HepG2 (cell line): ENCODE results near the gene SPECC1L. TPM values are rescaled to one million over a fixed set of nuclear protein-coding genes. Genes with fewer than 3 reads are reported as not detected.

ENCODE experiments used
- AKAP8 ChIP-seq: sonication (generic); formaldehyde crosslinking; IDR thresholded peaks from 2 replicates; pipeline ENCODE4 v1.5.1; 2020; ENCODE audit warnings: mild to moderate bottlenecking, missing genetic modification reagents
- BCLAF1 ChIP-seq: fragments of 450-650 bp; IDR thresholded peaks from 2 replicates; pipeline ENCODE4 v1.6.1; 2017; ENCODE audit warnings: mild to moderate bottlenecking
- BORCS8-MEF2B ChIP-seq: sonication (generic); formaldehyde crosslinking; IDR thresholded peaks from 2 replicates; pipeline ENCODE4 v1.8.0; 2022; ENCODE audit warnings: mild to moderate bottlenecking, missing genetic modification reagents
- FOXO1 ChIP-seq: sonication (generic); formaldehyde crosslinking; IDR thresholded peaks from 2 replicates; pipeline ENCODE4 v1.4.0; 2020; ENCODE audit warnings: missing genetic modification reagents
- GATAD2A ChIP-seq: IDR thresholded peaks from 2 replicates; pipeline ENCODE4 v1.6.1; 2016
- GLI4 ChIP-seq: sonication (generic); formaldehyde crosslinking; IDR thresholded peaks from 2 replicates; pipeline ENCODE4 v1.5.1; 2020; ENCODE audit warnings: missing genetic modification reagents, mild to moderate bottlenecking, moderate library complexity, borderline replicate concordance
- KLF13 ChIP-seq: sonication (generic); formaldehyde crosslinking; IDR thresholded peaks from 2 replicates; pipeline ENCODE4 v1.4.0; 2020; ENCODE audit warnings: mild to moderate bottlenecking, missing genetic modification reagents
- KLF15 ChIP-seq: sonication (generic); formaldehyde crosslinking; IDR thresholded peaks from 2 replicates; pipeline ENCODE4 v1.8.1; 2023; ENCODE audit warnings: borderline replicate concordance, mild to moderate bottlenecking, inconsistent platforms, missing genetic modification reagents, mixed read lengths
- MAX ChIP-seq: IDR thresholded peaks from 2 replicates; pipeline ENCODE4 v1.6.1; 2012; ENCODE audit warnings: inconsistent platforms
- NPAS2 ChIP-seq: sonication (generic); formaldehyde crosslinking; IDR thresholded peaks from 2 replicates; pipeline ENCODE4 v1.8.0; 2022; ENCODE audit warnings: mild to moderate bottlenecking, missing genetic modification reagents, borderline replicate concordance
- PAF1 ChIP-seq: IDR thresholded peaks from 2 replicates; pipeline ENCODE4 v1.6.1; 2016; ENCODE audit warnings: missing genetic modification reagents, missing compliant biosample characterization
- THAP9 ChIP-seq: sonication (generic); formaldehyde crosslinking; IDR thresholded peaks from 2 replicates; pipeline ENCODE4; 2020; ENCODE audit warnings: missing genetic modification reagents, mild to moderate bottlenecking, borderline replicate concordance
- TSC22D2 ChIP-seq: sonication (generic); formaldehyde crosslinking; IDR thresholded peaks from 2 replicates; pipeline ENCODE4 v1.5.1; 2020; ENCODE audit warnings: missing genetic modification reagents, mild to moderate bottlenecking, borderline replicate concordance
- ZBTB21 ChIP-seq: sonication (generic); formaldehyde crosslinking; IDR thresholded peaks from 2 replicates; pipeline ENCODE4 v1.4.0; 2020; ENCODE audit warnings: missing genetic modification reagents
- ZBTB26 ChIP-seq: IDR thresholded peaks from 2 replicates; pipeline ENCODE4 v1.6.1; 2016; ENCODE audit warnings: missing compliant biosample characterization, missing genetic modification reagents, borderline replicate concordance
- ZBTB7B ChIP-seq: sonication (generic); formaldehyde crosslinking; IDR thresholded peaks from 2 replicates; pipeline ENCODE4 v1.4.0; 2020; ENCODE audit warnings: missing genetic modification reagents
- ZNF235 ChIP-seq: sonication (generic); formaldehyde crosslinking; IDR thresholded peaks from 2 replicates; pipeline ENCODE4 v1.8.1; 2023; ENCODE audit warnings: mild to moderate bottlenecking, missing genetic modification reagents, borderline replicate concordance
- ZNF574 ChIP-seq: sonication (generic); formaldehyde crosslinking; IDR thresholded peaks from 2 replicates; pipeline ENCODE4 v1.4.0; 2020; ENCODE audit warnings: missing genetic modification reagents
- ZNF674 ChIP-seq: sonication (generic); formaldehyde crosslinking; IDR thresholded peaks from 2 replicates; pipeline ENCODE4 v1.5.0; 2020; ENCODE audit warnings: low read depth, mild to moderate bottlenecking, missing genetic modification reagents
- polyA plus RNA-seq, 8 experiments: library from polyadenylated mRNA; depleted of rRNA in 3 of 8; stranded (reverse) in 7 of 8; unstranded in 1 of 8; fragments of >200 nt; fragmentation: Illumina TruSeq in 4 of 8; extraction: Trizol in 4 of 8; gene quantifications; 2 replicates each; pipeline versions ENCODE4 v1.2.1 to v1.2.3, GENCODE V29; 2011 to 2016; ENCODE audit warnings: low read depth in 4 of 8, missing spikeins in 1 of 8, mixed read lengths in 1 of 8; ENCODE audit not compliant: insufficient read depth in 1 of 8
- total RNA-seq, 5 experiments: library from RNA; depleted of rRNA; stranded (reverse); fragments of >200 nt; fragmentation: Illumina TruSeq; extraction: Trizol; gene quantifications; 2 replicates each; pipeline ENCODE4 v1.2.3, GENCODE V29; 2016; ENCODE audit warnings: low read depth in 1 of 5

Gene SPECC1L
- total and polyA plus RNA-seq, 2 of the 13 experiments (the other 11 are each of a cell fraction or from before 2014, with no cell fraction given), result 14.1 to 30.3 TPM

- TF ChIP-seq MAX (peak; percentile 51; the same call in 1 of the 2 replicates), BCLAF1 (no peak), ZBTB7B (CRISPR knock-in tag) (no peak), NPAS2 (CRISPR knock-in tag) (no peak), BORCS8-MEF2B (no peak), ZNF574 (CRISPR knock-in tag) (0 out of 2 replicates have a peak, but pooled peaks have one; percentile 16), THAP9 (CRISPR knock-in tag) (no peak), KLF13 (no peak), PAF1 (no peak), ZBTB26 (no peak), GLI4 (CRISPR knock-in tag) (no peak), ZNF235 (no peak), TSC22D2 (CRISPR knock-in tag) (no peak), KLF15 (CRISPR knock-in tag) (no peak), ZNF674 (no peak), ZBTB21 (CRISPR knock-in tag) (no peak), GATAD2A (CRISPR knock-in tag) (no peak), FOXO1 (CRISPR knock-in tag) (no peak), AKAP8 (CRISPR knock-in tag) (no peak; the same call in 1 of the 2 replicates)
Measured at GRCh38 chr22:24423519-24424000, 152.9 kb downstream of the SPECC1L start (continued).
